ENCODE measurements around the gene GRM7. TPM values are rescaled to one million over a fixed set of nuclear protein-coding genes. Genes with fewer than 3 reads are reported as not detected.

Gene GRM7
- total RNA-seq, 4 donors from 2014 or later = 0.29 to 15.8 (median 0.67) TPM

DNA sequence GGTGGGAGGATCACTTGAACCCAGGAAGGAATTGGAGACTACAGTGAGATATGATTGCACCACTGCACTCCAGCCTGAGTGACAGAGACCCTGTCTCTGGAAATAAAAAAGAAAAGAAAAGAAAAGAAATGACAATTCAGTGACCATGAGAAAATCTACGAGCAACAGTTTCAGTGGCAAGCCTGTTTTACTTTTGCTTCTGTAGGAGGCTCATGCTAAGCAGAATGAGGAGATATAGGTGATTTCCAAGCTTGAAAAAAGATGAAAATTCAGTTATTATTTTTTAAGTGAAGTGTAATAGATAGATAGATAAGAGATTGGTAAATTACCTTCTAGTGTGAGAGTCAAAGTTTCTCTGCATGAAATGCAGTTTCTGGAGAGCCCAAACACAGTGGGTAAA, 651.1 kb downstream of the GRM7 start:
- intact Hi-C loops (cut with DNase I; ENCODE audit: low total_unique reads) = no loop called here
- no peak for DNase-seq
- Histone ChIP-seq H3K36me3 (no peaks in the 10 kb centered on the region), H3K4me3 (no peak overlapping the region), H3K27me3 (no peaks in the 10 kb centered on the region), H3K4me1 (no peaks in the 10 kb centered on the region), H3K9me3 (no peaks in the 10 kb centered on the region), H3K27ac (no peak overlapping the region)
- no peak for TF ChIP-seq POLR2A (IDR thresholded peaks at IDR 0.05)
- TF ChIP-seq, protein P1, sequence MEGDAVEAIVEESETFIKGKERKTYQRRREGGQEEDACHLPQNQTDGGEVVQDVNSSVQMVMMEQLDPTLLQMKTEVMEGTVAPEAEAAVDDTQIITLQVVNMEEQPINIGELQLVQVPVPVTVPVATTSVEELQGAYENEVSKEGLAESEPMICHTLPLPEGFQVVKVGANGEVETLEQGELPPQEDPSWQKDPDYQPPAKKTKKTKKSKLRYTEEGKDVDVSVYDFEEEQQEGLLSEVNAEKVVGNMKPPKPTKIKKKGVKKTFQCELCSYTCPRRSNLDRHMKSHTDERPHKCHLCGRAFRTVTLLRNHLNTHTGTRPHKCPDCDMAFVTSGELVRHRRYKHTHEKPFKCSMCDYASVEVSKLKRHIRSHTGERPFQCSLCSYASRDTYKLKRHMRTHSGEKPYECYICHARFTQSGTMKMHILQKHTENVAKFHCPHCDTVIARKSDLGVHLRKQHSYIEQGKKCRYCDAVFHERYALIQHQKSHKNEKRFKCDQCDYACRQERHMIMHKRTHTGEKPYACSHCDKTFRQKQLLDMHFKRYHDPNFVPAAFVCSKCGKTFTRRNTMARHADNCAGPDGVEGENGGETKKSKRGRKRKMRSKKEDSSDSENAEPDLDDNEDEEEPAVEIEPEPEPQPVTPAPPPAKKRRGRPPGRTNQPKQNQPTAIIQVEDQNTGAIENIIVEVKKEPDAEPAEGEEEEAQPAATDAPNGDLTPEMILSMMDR (IDR thresholded peaks at IDR 0.05) = no peak

GRCh38 chr3:7518026-7518425, 657.1 kb downstream of the GRM7 start:
- TF ChIP-seq, protein P1 (IDR thresholded peaks at IDR 0.05) = no peak
- no peak overlapping the region for H3K27ac ChIP-seq
- intact Hi-C loops (cut with DNase I; ENCODE audit: low total_unique reads) = no loop called here
- no peaks in the 10 kb centered on the region for H3K27me3 ChIP-seq
- DNase-seq = no peak
- H3K4me1 ChIP-seq = no peaks in the 10 kb centered on the region
- H3K36me3 ChIP-seq = no peaks in the 10 kb centered on the region
- H3K4me3 ChIP-seq = no peak overlapping the region
- no peaks in the 10 kb centered on the region for H3K9me3 ChIP-seq

DNA sequence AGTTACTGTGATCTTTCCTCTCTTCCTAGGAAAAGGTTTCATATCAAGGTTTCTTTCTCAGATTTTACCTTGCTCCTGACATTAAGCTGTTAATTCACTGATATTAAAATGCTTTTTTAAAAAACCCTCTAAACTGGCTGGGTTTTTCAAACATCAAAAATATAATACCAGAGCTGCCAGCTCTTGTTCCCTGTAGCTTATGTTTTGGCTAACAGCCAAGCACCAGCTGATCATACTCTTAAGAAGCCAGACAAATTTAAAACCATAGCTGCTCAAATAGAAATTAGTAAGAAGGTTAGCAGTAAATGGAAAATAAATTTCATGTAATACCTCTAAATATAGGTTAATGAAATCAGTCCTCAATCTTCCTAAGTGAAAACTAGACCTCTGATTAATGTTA, 657.5 kb downstream of the GRM7 start:
- DNase-seq = no peak
- intact Hi-C loops (cut with DNase I; ENCODE audit: low total_unique reads) = no loop called here

GRCh38 chr3:7520059-7520458, 659.1 kb downstream of the GRM7 start:
- Histone ChIP-seq H3K4me1 (no peaks in the 10 kb centered on the region), H3K27ac (no peak overlapping the region), H3K36me3 (no peaks in the 10 kb centered on the region), H3K27me3 (no peaks in the 10 kb centered on the region), H3K4me3 (no peak overlapping the region), H3K9me3 (no peaks in the 10 kb centered on the region)
- intact Hi-C loops (cut with DNase I; ENCODE audit: low total_unique reads) = no loop called here
- DNase-seq = no peak
- TF ChIP-seq, protein P1 (IDR thresholded peaks at IDR 0.05) = no peak
- TF ChIP-seq POLR2A (IDR thresholded peaks at IDR 0.05) = no peak

More for the DNA sequence above, 657.5 kb downstream of the GRM7 start:
- no peak for TF ChIP-seq POLR2A (IDR thresholded peaks at IDR 0.05)
- TF ChIP-seq, protein P1 (IDR thresholded peaks at IDR 0.05) = no peak
- Histone ChIP-seq H3K4me1 (no peaks in the 10 kb centered on the region), H3K9me3 (no peaks in the 10 kb centered on the region), H3K27ac (no peak overlapping the region), H3K4me3 (no peak overlapping the region), H3K36me3 (no peaks in the 10 kb centered on the region), H3K27me3 (no peaks in the 10 kb centered on the region)

- no peaks in the 10 kb centered on the region for H3K36me3 ChIP-seq
- no peaks in the 10 kb centered on the region for H3K4me1 ChIP-seq
- H3K27me3 ChIP-seq = no peaks in the 10 kb centered on the region
- no peaks in the 10 kb centered on the region for H3K9me3 ChIP-seq
- no peak for TF ChIP-seq POLR2A (IDR thresholded peaks at IDR 0.05)
- TF ChIP-seq, protein P1 (IDR thresholded peaks at IDR 0.05) = no peak
- no peak overlapping the region for H3K4me3 ChIP-seq
- intact Hi-C loops (cut with DNase I; ENCODE audit: low total_unique reads) = no loop called here
- no peak for DNase-seq
- H3K27ac ChIP-seq = no peak overlapping the region
Measured at GRCh38 chr3:7520593-7520992, 659.7 kb downstream of the GRM7 start.
